Neural progenitor cell (in vitro differentiated cells): ENCODE measurements around the gene OPCML. TPM values are rescaled to one million over a fixed set of nuclear protein-coding genes. Genes with fewer than 3 reads are reported as not detected.

Experiments
- DNase-seq: peaks from one replicate; pipeline ENCODE4 v3.0.0-alpha.2; 2016; ENCODE audit warnings: low spot score
- H2AFZ ChIP-seq: fragments of 200-600 bp; sonication (generic); replicated peaks from 2 replicates; pipeline ENCODE4 v1.6.1; 2016; ENCODE audit warnings: antibody characterized with exemption
- H3F3A ChIP-seq: fragments of 200-600 bp; sonication (generic); 2 replicates; pipeline ENCODE4 v1.6.1; 2016; ENCODE audit warnings: antibody characterized with exemption, low read depth
- H3K27ac ChIP-seq: fragments of 200-600 bp; sonication (generic); 2 replicates; pipeline ENCODE4 v1.5.1; 2016; ENCODE audit warnings: mild to moderate bottlenecking
- H3K27me3 ChIP-seq: fragments of 200-600 bp; sonication (generic); 2 replicates; pipeline ENCODE4 v1.6.1; 2016; ENCODE audit warnings: mild to moderate bottlenecking, moderate library complexity
- H3K36me3 ChIP-seq: fragments of 200-600 bp; sonication (generic); 2 replicates; pipeline ENCODE4 v1.5.1; 2016
- H3K4me1 ChIP-seq: fragments of 200-600 bp; sonication (generic); 2 replicates; pipeline ENCODE4 v1.6.1; 2016; ENCODE audit warnings: mixed run types
- H3K4me2 ChIP-seq: fragments of 200-600 bp; sonication (generic); 2 replicates; pipeline ENCODE4 v1.6.1; 2016
- H3K4me3 ChIP-seq: fragments of 200-600 bp; sonication (generic); 2 replicates; pipeline ENCODE4 v1.5.1; 2016
- H3K79me2 ChIP-seq: fragments of 200-600 bp; sonication (generic); 2 replicates; pipeline ENCODE4 v1.6.1; 2016; ENCODE audit warnings: low read depth
- H3K9ac ChIP-seq: fragments of 200-600 bp; sonication (generic); 2 replicates; pipeline ENCODE4 v1.6.1; 2016
- H3K9me3 ChIP-seq: fragments of 200-600 bp; sonication (generic); 2 replicates; pipeline ENCODE4 v1.5.1; 2016; ENCODE audit warnings: low read depth
- H4K20me1 ChIP-seq: fragments of 200-600 bp; sonication (generic); 2 replicates; pipeline ENCODE4 v1.6.1; 2016; ENCODE audit warnings: low read depth
- H3K27ac Mint-ChIP-seq: 3 replicates; pipeline ENCODE4 v1.8.0; 2021; ENCODE audit warnings: mixed read lengths
- H3K27me3 Mint-ChIP-seq: 2 replicates; pipeline ENCODE4 v1.8.0; 2022; ENCODE audit warnings: low read depth, mild to moderate bottlenecking, inconsistent platforms, moderate library complexity, mixed read lengths; ENCODE audit not compliant: insufficient read depth
- H3K36me3 Mint-ChIP-seq: 3 replicates; pipeline ENCODE4 v1.8.0; 2021; ENCODE audit warnings: mixed read lengths
- H3K4me1 Mint-ChIP-seq: 3 replicates; pipeline ENCODE4 v1.8.0; 2021; ENCODE audit warnings: mixed read lengths
- H3K4me3 Mint-ChIP-seq: 3 replicates; pipeline ENCODE4 v1.8.0; 2021; ENCODE audit warnings: mild to moderate bottlenecking, moderate library complexity, mixed read lengths
- H3K9me3 Mint-ChIP-seq: 3 replicates; pipeline ENCODE4 v1.8.0; 2020; ENCODE audit warnings: mixed read lengths
- CTCF ChIP-seq: fragments of 200-600 bp; sonication (generic); IDR thresholded peaks from 2 replicates; pipeline ENCODE4 v1.5.1; 2017; ENCODE audit warnings: antibody characterized with exemption, mild to moderate bottlenecking
- EZH2 ChIP-seq: fragments of 200-600 bp; sonication (generic); IDR thresholded peaks from 2 replicates; pipeline ENCODE4 v1.6.1; 2017; ENCODE audit warnings: antibody characterized with exemption, mild to moderate bottlenecking, moderate library complexity
- EZH2phosphoT487 ChIP-seq: fragments of 200-600 bp; sonication (generic); IDR thresholded peaks from 2 replicates; pipeline ENCODE4 v1.6.1; 2017; ENCODE audit warnings: antibody characterized with exemption
- total RNA-seq: library from RNA; depleted of rRNA; stranded (reverse); fragments of >200 nt; gene quantifications from 2 replicates; pipeline ENCODE4 v1.2.3, GENCODE V29; 2015; ENCODE audit warnings: low replicate concordance

OPCML gene
- total RNA-seq, 1 donor from 2014 or later, result 0.02 TPM

- H3F3A ChIP-seq, result no peaks in the 10 kb centered on the region
- H4K20me1 ChIP-seq, result no peaks in the 10 kb centered on the region
- Mint-ChIP-seq H3K27ac (no peak overlapping the region), H3K27me3 (peaks cover 6% of the 10 kb centered on the region), H3K4me1 (peaks cover 12% of the 10 kb centered on the region), H3K36me3 (no peaks in the 10 kb centered on the region), H3K4me3 (no peak overlapping the region), H3K9me3 (no peaks in the 10 kb centered on the region)
- H3K4me2 ChIP-seq, result no peak overlapping the region
- no peaks in the 10 kb centered on the region for H3K9me3 ChIP-seq
- H3K4me1 ChIP-seq, result no peaks in the 10 kb centered on the region
- no peaks in the 10 kb centered on the region for H3K36me3 ChIP-seq
- no peak for DNase-seq
- H3K27me3 ChIP-seq, result no peaks in the 10 kb centered on the region
- H3K79me2 ChIP-seq, result no peaks in the 10 kb centered on the region
- no peak overlapping the region for H3K27ac ChIP-seq
- H2AFZ ChIP-seq, result no peak overlapping the region
- no peak for TF ChIP-seq CTCF
- TF ChIP-seq EZH2, result no peak
- TF ChIP-seq EZH2phosphoT487, result no peak
- no peak overlapping the region for H3K4me3 ChIP-seq
- no peak overlapping the region for H3K9ac ChIP-seq
Observed at GRCh38 chr11:132878111-132878510, 654.2 kb downstream of the OPCML start.

- Mint-ChIP-seq H3K27me3 (peaks cover 6% of the 10 kb centered on the region), H3K36me3 (no peaks in the 10 kb centered on the region), H3K27ac (no peak overlapping the region), H3K4me3 (no peak overlapping the region), H3K4me1 (peaks cover 12% of the 10 kb centered on the region), H3K9me3 (no peaks in the 10 kb centered on the region)
- H3K27ac ChIP-seq, result no peak overlapping the region
- H3K27me3 ChIP-seq, result no peaks in the 10 kb centered on the region
- no peaks in the 10 kb centered on the region for H3F3A ChIP-seq
- H3K4me1 ChIP-seq, result no peaks in the 10 kb centered on the region
- TF ChIP-seq EZH2phosphoT487 (no peak), CTCF (no peak), EZH2 (no peak)
- no peak overlapping the region for H3K9ac ChIP-seq
- no peak overlapping the region for H3K4me3 ChIP-seq
- H2AFZ ChIP-seq, result no peak overlapping the region
- no peaks in the 10 kb centered on the region for H4K20me1 ChIP-seq
- no peak overlapping the region for H3K4me2 ChIP-seq
- H3K79me2 ChIP-seq, result no peaks in the 10 kb centered on the region
- no peak for DNase-seq
- no peaks in the 10 kb centered on the region for H3K36me3 ChIP-seq
- H3K9me3 ChIP-seq, result no peaks in the 10 kb centered on the region
Observed at GRCh38 chr11:132876705-132877104, 655.6 kb downstream of the OPCML start.

GRCh38 chr11:132876239-132876638, 656.1 kb downstream of the OPCML start:
- H3K36me3 ChIP-seq, result no peaks in the 10 kb centered on the region
- no peaks in the 10 kb centered on the region for H3K9me3 ChIP-seq
- no peak overlapping the region for H3K4me2 ChIP-seq
- H3F3A ChIP-seq, result no peaks in the 10 kb centered on the region
- H4K20me1 ChIP-seq, result no peaks in the 10 kb centered on the region
- Mint-ChIP-seq H3K9me3 (no peaks in the 10 kb centered on the region), H3K27ac (no peak overlapping the region), H3K4me3 (no peak overlapping the region), H3K36me3 (no peaks in the 10 kb centered on the region), H3K4me1 (peaks cover 12% of the 10 kb centered on the region), H3K27me3 (peaks cover 6% of the 10 kb centered on the region)
- H3K27me3 ChIP-seq, result no peaks in the 10 kb centered on the region
- no peak overlapping the region for H2AFZ ChIP-seq
- H3K4me3 ChIP-seq, result no peak overlapping the region
- no peak overlapping the region for H3K9ac ChIP-seq
- no peak overlapping the region for H3K27ac ChIP-seq
- H3K79me2 ChIP-seq, result no peaks in the 10 kb centered on the region
- H3K4me1 ChIP-seq, result no peaks in the 10 kb centered on the region
- TF ChIP-seq EZH2 (no peak), CTCF (no peak), EZH2phosphoT487 (no peak)
- DNase-seq, result no peak
